Progenitor cell of endocrine pancreas (in vitro differentiated cells): ENCODE measurements around the gene MOBP. TPM values are rescaled to one million over a fixed set of nuclear protein-coding genes. Genes with fewer than 3 reads are reported as not detected.

Source experiments
- DNase-seq: peaks from one replicate; pipeline ENCODE4 v3.0.0; 2021; ENCODE audit warnings: low spot score; ENCODE audit not compliant: unreplicated experiment
- H3K27ac Mint-ChIP-seq: 2 replicates; pipeline ENCODE4 v1.8.0; 2021; ENCODE audit warnings: mild to moderate bottlenecking, moderate library complexity, mixed read lengths
- H3K27me3 Mint-ChIP-seq: 2 replicates; pipeline ENCODE4 v1.8.0; 2021; ENCODE audit warnings: mixed read lengths
- H3K36me3 Mint-ChIP-seq: 2 replicates; pipeline ENCODE4 v1.8.0; 2022; ENCODE audit warnings: mixed read lengths; ENCODE audit not compliant: insufficient read depth
- H3K4me1 Mint-ChIP-seq: 2 replicates; pipeline ENCODE4 v1.8.0; 2021; ENCODE audit warnings: low read depth, mixed read lengths
- H3K4me3 Mint-ChIP-seq: 2 replicates; pipeline ENCODE4 v1.8.0; 2021; ENCODE audit warnings: low read depth, mild to moderate bottlenecking, moderate library complexity, mixed read lengths
- H3K9me3 Mint-ChIP-seq: 2 replicates; pipeline ENCODE4 v1.8.0; 2021; ENCODE audit warnings: low read depth, mixed read lengths
- CTCF ChIP-seq: fragments of 200-600 bp; sonication (generic); IDR thresholded peaks from one replicate; pipeline ENCODE4 v1.5.0; 2021; ENCODE audit warnings: antibody characterized with exemption, mild to moderate bottlenecking; ENCODE audit not compliant: unreplicated experiment
- total RNA-seq: library from RNA; stranded (reverse); gene quantifications from 2 replicates; pipeline ENCODE4 v1.2.1, GENCODE V29; 2021

MOBP gene
- total RNA-seq, 1 donor from 2014 or later, result not detected

- Mint-ChIP-seq H3K4me3 (no peak overlapping the region), H3K4me1 (no peaks in the 10 kb centered on the region), H3K27ac (no peak overlapping the region), H3K36me3 (no peaks in the 10 kb centered on the region), H3K27me3 (no peaks in the 10 kb centered on the region), H3K9me3 (peaks cover 3% of the 10 kb centered on the region)
- no peak for DNase-seq
- no peak for TF ChIP-seq CTCF
Observed at GRCh38 chr3:39478226-39478625, 10.7 kb downstream of the MOBP start.

- Mint-ChIP-seq H3K36me3 (no peaks in the 10 kb centered on the region), H3K4me3 (no peak overlapping the region), H3K27me3 (no peaks in the 10 kb centered on the region), H3K4me1 (no peaks in the 10 kb centered on the region), H3K9me3 (peaks cover 3% of the 10 kb centered on the region), H3K27ac (no peak overlapping the region)
- no peak for TF ChIP-seq CTCF
- no peak for DNase-seq
Observed at GRCh38 chr3:39479701-39480414, 12.4 kb downstream of the MOBP start.

GRCh38 chr3:39485547-39485946 is 18.1 kb downstream of the MOBP start:
- Mint-ChIP-seq H3K36me3 (no peaks in the 10 kb centered on the region), H3K27ac (no peak overlapping the region), H3K4me1 (no peaks in the 10 kb centered on the region), H3K4me3 (no peak overlapping the region), H3K9me3 (no peaks in the 10 kb centered on the region), H3K27me3 (peaks cover 5% of the 10 kb centered on the region)
- no peak for TF ChIP-seq CTCF
- DNase-seq, result no peak

- no peaks in the 10 kb centered on the region for H3K36me3 Mint-ChIP-seq
- H3K9me3 Mint-ChIP-seq, result no peaks in the 10 kb centered on the region
- peaks cover 8% of the 10 kb centered on the region for H3K27me3 Mint-ChIP-seq
Observed at GRCh38 chr3:39491014-39491413, 23.5 kb downstream of the MOBP start.

GRCh38 chr3:39491733-39492350 is 24.4 kb downstream of the MOBP start:
- H3K9me3 Mint-ChIP-seq, result no peaks in the 10 kb centered on the region
- H3K27me3 Mint-ChIP-seq, result peaks cover 8% of the 10 kb centered on the region
- H3K4me3 Mint-ChIP-seq, result no peak overlapping the region
- H3K27ac Mint-ChIP-seq, result no peak overlapping the region
- no peaks in the 10 kb centered on the region for H3K36me3 Mint-ChIP-seq
- no peak for DNase-seq
- TF ChIP-seq CTCF, result no peak
- H3K4me1 Mint-ChIP-seq, result no peaks in the 10 kb centered on the region

More at GRCh38 chr3:39491014-39491413, 23.5 kb downstream of the MOBP start:
- no peak for DNase-seq
- Mint-ChIP-seq H3K4me3 (no peak overlapping the region), H3K27ac (no peak overlapping the region), H3K4me1 (no peaks in the 10 kb centered on the region)
- TF ChIP-seq CTCF, result no peak
